Stomach (tissue), 4 donors: Measurements from ENCODE around the gene ILRUN.

Experiments
- EP300 ChIP-seq: sonication (generic); formaldehyde crosslinking; IDR thresholded peaks from one replicate; pipeline ENCODE4 v1.6.1; 2017; ENCODE audit warnings: antibody characterized with exemption
- POLR2A ChIP-seq, 4 donors: fragments of 450-650 bp; IDR thresholded peaks; one replicate each; pipeline ENCODE4 v1.6.1; 2016; ENCODE audit warnings: antibody characterized with exemption in 4 of 4, control low read depth in 2 of 4, mild to moderate bottlenecking in 1 of 4, moderate library complexity in 1 of 4
- POLR2AphosphoS5 ChIP-seq, 3 donors: sonication (generic); formaldehyde crosslinking; IDR thresholded peaks; one replicate each; pipeline ENCODE4 v1.6.1; 2016; ENCODE audit warnings: antibody characterized with exemption in 3 of 3
- TF ChIP-seq, protein P1 (sequence below), 7 experiments: fragments of 450-650 bp in 4 of 7; fragments of 200-600 bp in 3 of 7; sonication (generic) in 3 of 7; IDR thresholded peaks; one replicate each; pipeline ENCODE4 v1.5.1; 2016 to 2019; ENCODE audit warnings: antibody characterized with exemption in 7 of 7, control low read depth in 2 of 7, mild to moderate bottlenecking in 1 of 7

GRCh38 chr6:34657037-34657306 is 39.6 kb downstream of the ILRUN start:
- TF ChIP-seq, protein P1, sequence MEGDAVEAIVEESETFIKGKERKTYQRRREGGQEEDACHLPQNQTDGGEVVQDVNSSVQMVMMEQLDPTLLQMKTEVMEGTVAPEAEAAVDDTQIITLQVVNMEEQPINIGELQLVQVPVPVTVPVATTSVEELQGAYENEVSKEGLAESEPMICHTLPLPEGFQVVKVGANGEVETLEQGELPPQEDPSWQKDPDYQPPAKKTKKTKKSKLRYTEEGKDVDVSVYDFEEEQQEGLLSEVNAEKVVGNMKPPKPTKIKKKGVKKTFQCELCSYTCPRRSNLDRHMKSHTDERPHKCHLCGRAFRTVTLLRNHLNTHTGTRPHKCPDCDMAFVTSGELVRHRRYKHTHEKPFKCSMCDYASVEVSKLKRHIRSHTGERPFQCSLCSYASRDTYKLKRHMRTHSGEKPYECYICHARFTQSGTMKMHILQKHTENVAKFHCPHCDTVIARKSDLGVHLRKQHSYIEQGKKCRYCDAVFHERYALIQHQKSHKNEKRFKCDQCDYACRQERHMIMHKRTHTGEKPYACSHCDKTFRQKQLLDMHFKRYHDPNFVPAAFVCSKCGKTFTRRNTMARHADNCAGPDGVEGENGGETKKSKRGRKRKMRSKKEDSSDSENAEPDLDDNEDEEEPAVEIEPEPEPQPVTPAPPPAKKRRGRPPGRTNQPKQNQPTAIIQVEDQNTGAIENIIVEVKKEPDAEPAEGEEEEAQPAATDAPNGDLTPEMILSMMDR (IDR thresholded peaks at IDR 0.05), result no peak
- no peak for TF ChIP-seq POLR2A (IDR thresholded peaks at IDR 0.05)
- TF ChIP-seq POLR2AphosphoS5 (IDR thresholded peaks at IDR 0.05), result no peak
- no peak for TF ChIP-seq EP300
